IMR-90 (cell line): ENCODE measurements around the gene DYNC2LI1.

Source experiments
- CEBPB ChIP-seq: IDR thresholded peaks from 2 replicates; pipeline ENCODE4 v1.6.1; 2012; ENCODE audit warnings: low read depth, low read length, improper control_type of control experiment
- CHD1 ChIP-seq: IDR thresholded peaks from 2 replicates; pipeline ENCODE4 v1.6.1; 2012; ENCODE audit warnings: low read depth, low read length, improper control_type of control experiment
- ELK1 ChIP-seq: fragments of 150-350 bp; IDR thresholded peaks from 2 replicates; pipeline ENCODE4 v1.6.1; 2016; ENCODE audit warnings: low read depth, mild to moderate bottlenecking, low read length, moderate library complexity, borderline replicate concordance
- MAZ ChIP-seq: IDR thresholded peaks from 2 replicates; pipeline ENCODE4 v1.6.1; 2012; ENCODE audit warnings: low read depth, mild to moderate bottlenecking, low read length, improper control_type of control experiment, moderate library complexity, borderline replicate concordance
- POLR2A ChIP-seq: IDR thresholded peaks from 2 replicates; pipeline ENCODE4 v1.6.1; 2012; ENCODE audit warnings: mild to moderate bottlenecking, low read depth, low read length
- RAD21 ChIP-seq: IDR thresholded peaks from 2 replicates; pipeline ENCODE4 v1.6.1; 2012; ENCODE audit warnings: low read length, improper control_type of control experiment
- RCOR1 ChIP-seq: IDR thresholded peaks from 2 replicates; pipeline ENCODE4 v1.6.1; 2012; ENCODE audit warnings: mild to moderate bottlenecking, low read length, improper control_type of control experiment; ENCODE audit not compliant: insufficient replicate concordance
- RFX5 ChIP-seq: IDR thresholded peaks from 2 replicates; pipeline ENCODE4 v1.8.0; 2012; ENCODE audit warnings: low read depth, mild to moderate bottlenecking, low read length, moderate library complexity
- TF ChIP-seq, protein P1 (sequence below): conservative IDR thresholded peaks from 2 replicates; pipeline ENCODE4 v1.5.1; 2012; ENCODE audit warnings: mild to moderate bottlenecking, low read depth, low read length, improper control_type of control experiment

- TF ChIP-seq RFX5: no peak
- TF ChIP-seq MAZ: no peak
- TF ChIP-seq, protein P1, sequence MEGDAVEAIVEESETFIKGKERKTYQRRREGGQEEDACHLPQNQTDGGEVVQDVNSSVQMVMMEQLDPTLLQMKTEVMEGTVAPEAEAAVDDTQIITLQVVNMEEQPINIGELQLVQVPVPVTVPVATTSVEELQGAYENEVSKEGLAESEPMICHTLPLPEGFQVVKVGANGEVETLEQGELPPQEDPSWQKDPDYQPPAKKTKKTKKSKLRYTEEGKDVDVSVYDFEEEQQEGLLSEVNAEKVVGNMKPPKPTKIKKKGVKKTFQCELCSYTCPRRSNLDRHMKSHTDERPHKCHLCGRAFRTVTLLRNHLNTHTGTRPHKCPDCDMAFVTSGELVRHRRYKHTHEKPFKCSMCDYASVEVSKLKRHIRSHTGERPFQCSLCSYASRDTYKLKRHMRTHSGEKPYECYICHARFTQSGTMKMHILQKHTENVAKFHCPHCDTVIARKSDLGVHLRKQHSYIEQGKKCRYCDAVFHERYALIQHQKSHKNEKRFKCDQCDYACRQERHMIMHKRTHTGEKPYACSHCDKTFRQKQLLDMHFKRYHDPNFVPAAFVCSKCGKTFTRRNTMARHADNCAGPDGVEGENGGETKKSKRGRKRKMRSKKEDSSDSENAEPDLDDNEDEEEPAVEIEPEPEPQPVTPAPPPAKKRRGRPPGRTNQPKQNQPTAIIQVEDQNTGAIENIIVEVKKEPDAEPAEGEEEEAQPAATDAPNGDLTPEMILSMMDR: no peak
- no peak for TF ChIP-seq RAD21
- TF ChIP-seq CHD1: no peak
- no peak for TF ChIP-seq POLR2A
- no peak for TF ChIP-seq RCOR1
- TF ChIP-seq ELK1: no peak
- no peak for TF ChIP-seq CEBPB
Measured at GRCh38 chr2:43800894-43801293, 27.1 kb downstream of the DYNC2LI1 start.
